ENCODE measurements around the gene CLN5.

DNA sequence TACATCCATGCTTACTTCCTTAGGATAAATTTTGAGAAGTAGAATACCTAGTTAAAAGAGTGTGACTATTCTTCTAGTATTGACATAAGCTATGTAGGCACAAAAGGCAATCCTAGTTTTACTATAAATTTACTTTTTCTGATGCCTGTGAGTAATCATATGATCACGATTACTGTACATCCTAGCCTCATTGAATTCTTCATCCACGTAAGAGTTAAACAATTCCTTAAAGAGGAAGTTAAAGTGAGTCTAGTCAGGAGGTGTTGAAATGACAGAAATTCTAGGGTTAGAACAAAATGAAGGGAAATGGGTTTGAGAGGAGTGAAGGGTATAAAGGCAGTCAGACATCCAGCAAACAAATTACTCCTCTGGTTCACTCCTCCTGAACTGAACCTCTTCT, 43.7 kb upstream of the CLN5 start, which contains the start of gene ACOD1:
- no peak for TF ChIP-seq POLR2AphosphoS5 (IDR thresholded peaks at IDR 0.05)
- TF ChIP-seq, protein P1, sequence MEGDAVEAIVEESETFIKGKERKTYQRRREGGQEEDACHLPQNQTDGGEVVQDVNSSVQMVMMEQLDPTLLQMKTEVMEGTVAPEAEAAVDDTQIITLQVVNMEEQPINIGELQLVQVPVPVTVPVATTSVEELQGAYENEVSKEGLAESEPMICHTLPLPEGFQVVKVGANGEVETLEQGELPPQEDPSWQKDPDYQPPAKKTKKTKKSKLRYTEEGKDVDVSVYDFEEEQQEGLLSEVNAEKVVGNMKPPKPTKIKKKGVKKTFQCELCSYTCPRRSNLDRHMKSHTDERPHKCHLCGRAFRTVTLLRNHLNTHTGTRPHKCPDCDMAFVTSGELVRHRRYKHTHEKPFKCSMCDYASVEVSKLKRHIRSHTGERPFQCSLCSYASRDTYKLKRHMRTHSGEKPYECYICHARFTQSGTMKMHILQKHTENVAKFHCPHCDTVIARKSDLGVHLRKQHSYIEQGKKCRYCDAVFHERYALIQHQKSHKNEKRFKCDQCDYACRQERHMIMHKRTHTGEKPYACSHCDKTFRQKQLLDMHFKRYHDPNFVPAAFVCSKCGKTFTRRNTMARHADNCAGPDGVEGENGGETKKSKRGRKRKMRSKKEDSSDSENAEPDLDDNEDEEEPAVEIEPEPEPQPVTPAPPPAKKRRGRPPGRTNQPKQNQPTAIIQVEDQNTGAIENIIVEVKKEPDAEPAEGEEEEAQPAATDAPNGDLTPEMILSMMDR (IDR thresholded peaks at IDR 0.05; ENCODE audit: poor library complexity, severe bottlenecking), result no peak
- TF ChIP-seq MXI1 (conservative IDR thresholded peaks at IDR 0.05; ENCODE audit: poor library complexity, severe bottlenecking), result no peak
- TF ChIP-seq SMC3 (conservative IDR thresholded peaks at IDR 0.05; ENCODE audit: poor library complexity), result no peak
- TF ChIP-seq EZH2 (IDR thresholded peaks at IDR 0.05; ENCODE audit: borderline replicate concordance, insufficient read depth, low read length, poor library complexity, severe bottlenecking), result no peak
- TF ChIP-seq, protein P2, sequence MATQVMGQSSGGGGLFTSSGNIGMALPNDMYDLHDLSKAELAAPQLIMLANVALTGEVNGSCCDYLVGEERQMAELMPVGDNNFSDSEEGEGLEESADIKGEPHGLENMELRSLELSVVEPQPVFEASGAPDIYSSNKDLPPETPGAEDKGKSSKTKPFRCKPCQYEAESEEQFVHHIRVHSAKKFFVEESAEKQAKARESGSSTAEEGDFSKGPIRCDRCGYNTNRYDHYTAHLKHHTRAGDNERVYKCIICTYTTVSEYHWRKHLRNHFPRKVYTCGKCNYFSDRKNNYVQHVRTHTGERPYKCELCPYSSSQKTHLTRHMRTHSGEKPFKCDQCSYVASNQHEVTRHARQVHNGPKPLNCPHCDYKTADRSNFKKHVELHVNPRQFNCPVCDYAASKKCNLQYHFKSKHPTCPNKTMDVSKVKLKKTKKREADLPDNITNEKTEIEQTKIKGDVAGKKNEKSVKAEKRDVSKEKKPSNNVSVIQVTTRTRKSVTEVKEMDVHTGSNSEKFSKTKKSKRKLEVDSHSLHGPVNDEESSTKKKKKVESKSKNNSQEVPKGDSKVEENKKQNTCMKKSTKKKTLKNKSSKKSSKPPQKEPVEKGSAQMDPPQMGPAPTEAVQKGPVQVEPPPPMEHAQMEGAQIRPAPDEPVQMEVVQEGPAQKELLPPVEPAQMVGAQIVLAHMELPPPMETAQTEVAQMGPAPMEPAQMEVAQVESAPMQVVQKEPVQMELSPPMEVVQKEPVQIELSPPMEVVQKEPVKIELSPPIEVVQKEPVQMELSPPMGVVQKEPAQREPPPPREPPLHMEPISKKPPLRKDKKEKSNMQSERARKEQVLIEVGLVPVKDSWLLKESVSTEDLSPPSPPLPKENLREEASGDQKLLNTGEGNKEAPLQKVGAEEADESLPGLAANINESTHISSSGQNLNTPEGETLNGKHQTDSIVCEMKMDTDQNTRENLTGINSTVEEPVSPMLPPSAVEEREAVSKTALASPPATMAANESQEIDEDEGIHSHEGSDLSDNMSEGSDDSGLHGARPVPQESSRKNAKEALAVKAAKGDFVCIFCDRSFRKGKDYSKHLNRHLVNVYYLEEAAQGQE (IDR thresholded peaks at IDR 0.05; ENCODE audit: borderline replicate concordance), result no peak
- TF ChIP-seq RAD21 (conservative IDR thresholded peaks at IDR 0.05), result no peak
